NCI-H146 (cell line): ENCODE measurements around the gene SH3BGRL2.
"Not testable (repeated sequence)": the region's sequence is repeated elsewhere in the genome, so short reads cannot be mapped to it uniquely, and the experiment has no call there.

Experiments used
- DNase-seq: peaks from one replicate; lab custom pipeline; 2025; lab: John Stamatoyannopoulos, UW

The SH3BGRL2 gene

GRCh38 chr6:79649016-79649415 is 17.9 kb downstream of the SH3BGRL2 start:
- DNase-seq: no peak

DNA sequence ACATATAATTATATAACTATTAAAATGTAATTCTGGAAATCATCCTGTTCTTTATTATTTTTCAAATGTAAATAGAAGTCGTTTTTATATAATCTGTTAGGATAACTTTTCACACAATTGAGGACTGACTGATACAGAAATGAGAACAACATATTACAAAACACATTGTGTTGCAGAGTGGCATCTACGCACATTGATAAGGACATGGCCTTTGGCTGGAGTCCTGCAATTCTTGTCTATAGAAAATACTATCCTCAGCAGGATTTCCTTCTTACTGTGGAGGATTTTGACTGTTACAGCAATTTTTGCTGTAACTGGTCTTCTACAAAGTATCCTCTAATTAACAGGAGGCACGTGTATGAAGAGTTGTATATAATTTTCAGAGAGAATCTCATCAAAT is 19.8 kb downstream of the SH3BGRL2 start:
- DNase-seq: no peak

DNA sequence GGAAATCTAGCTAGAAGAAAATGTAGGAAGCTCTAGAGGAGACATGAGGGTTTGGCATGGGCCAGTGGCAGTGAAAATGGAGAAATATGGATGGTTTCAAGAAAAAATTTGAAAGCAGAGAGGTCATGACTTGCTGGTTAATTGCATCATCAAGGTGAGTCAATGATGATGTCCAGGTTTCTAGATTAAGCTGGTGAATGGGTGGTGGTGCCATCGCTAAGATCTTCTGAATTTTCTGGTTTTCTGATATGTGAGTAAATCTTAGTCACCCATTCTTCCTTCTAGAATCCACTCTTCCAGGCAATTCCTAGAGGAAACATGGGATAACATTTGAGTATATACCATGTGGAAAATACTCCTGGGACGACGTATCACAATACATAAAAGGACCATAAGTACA is 25.0 kb downstream of the SH3BGRL2 start:
- no peak for DNase-seq

DNA sequence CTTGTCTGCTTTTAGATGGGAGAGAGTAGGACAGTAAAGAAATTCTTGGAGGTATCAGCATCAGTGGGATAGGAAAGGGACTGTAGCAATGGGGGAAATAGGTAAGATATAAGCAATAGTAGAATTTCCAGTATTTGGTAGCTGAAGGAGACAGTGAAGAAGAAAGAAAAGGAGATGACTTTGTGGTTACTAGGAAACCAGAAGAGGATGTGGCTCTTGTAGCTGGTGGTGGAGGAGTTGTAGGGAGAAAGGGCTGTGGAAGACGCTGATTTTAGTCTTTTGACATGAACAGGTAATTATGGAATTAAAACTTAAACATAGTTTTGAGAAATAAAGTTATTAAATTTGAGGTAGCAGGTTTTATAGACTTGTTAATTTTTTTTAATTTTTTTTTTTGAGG is 26.1 kb downstream of the SH3BGRL2 start:
- no peak for DNase-seq

- DNase-seq: not testable (repeated sequence)
Measured at GRCh38 chr6:79663655-79664054, 32.5 kb downstream of the SH3BGRL2 start.

DNA sequence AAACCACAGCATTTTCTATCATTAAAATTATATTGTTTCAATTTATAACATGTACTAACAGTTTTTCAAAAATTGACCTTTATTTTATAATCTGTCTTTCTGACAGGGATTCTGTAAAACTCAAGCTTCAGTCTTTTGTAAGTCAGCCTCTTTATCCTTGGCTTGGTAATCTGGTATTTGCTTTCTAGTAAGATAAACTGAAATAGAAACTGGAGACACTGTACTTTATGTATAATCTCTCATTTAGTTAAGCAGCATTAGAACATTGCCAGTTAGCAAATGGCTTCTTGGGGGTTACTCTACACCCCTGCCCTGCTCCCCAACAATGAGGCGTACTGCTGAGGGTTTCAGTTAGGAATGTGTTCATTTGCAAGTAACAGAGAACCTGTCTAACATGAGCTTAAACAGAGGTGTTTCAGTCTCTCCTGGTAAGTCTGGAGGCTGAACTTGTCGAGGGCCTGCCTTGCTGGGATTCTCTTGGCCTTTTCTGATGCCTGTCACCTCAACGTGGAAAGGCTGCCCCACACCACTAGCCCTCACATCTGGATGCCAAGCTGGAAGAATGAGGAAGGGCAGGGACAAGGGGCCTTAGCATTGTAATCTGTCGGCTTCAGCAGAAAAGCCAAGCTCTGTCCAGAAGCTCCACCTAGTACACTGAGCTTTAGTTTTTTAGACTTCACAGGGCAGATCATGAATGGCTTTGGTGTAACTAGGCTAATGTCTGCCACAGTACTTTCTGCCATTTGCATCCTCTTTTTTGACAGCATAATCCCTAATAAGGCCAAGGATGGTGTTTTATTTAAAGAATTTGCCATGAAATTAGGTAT is 34.8 kb downstream of the SH3BGRL2 start:
- DNase-seq: no peak

DNA sequence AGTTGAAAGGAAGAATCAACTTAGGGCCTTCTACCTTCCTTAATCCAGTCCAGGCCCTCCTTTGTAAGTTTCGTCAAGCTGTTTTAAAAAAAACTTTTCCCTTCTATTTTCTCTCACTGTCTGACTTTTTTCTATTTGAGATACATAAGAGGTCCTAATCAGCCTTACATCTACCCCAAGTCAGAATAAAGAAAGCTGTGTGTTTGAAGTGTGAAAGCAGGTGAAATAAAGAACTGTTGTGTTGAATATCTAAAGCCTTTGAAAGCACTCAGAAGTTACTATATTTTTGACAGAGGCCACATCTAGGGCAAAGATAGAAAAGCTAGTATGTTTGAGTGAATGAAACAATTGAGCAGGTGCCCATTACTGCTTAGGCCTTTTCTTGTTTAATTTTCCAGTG is 35.5 kb downstream of the SH3BGRL2 start:
- no peak for DNase-seq

DNA sequence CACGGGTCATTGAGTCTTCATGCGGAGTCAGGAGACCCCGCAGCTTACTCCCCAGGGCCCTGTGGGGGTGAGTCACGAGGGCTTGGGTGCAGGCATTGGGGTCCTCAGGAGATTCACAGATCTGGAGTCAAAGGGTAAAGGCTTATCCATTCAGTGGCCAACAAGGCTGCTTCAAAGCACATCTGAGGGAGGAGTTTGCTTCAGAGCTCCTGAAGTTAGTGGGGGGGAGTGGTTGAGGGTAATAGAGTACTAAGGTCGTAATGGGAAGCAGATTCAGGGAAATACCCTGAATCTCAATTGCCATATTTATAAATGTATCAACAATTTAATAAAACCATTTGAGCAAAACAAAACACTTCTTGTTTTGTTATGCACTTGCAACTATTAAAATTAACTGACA is 37.3 kb downstream of the SH3BGRL2 start:
- DNase-seq: no peak

GRCh38 chr6:79669766-79670165 is 38.6 kb downstream of the SH3BGRL2 start:
- no peak for DNase-seq

GRCh38 chr6:79670789-79671188 is 39.7 kb downstream of the SH3BGRL2 start:
- DNase-seq: peak; percentile 49

DNA sequence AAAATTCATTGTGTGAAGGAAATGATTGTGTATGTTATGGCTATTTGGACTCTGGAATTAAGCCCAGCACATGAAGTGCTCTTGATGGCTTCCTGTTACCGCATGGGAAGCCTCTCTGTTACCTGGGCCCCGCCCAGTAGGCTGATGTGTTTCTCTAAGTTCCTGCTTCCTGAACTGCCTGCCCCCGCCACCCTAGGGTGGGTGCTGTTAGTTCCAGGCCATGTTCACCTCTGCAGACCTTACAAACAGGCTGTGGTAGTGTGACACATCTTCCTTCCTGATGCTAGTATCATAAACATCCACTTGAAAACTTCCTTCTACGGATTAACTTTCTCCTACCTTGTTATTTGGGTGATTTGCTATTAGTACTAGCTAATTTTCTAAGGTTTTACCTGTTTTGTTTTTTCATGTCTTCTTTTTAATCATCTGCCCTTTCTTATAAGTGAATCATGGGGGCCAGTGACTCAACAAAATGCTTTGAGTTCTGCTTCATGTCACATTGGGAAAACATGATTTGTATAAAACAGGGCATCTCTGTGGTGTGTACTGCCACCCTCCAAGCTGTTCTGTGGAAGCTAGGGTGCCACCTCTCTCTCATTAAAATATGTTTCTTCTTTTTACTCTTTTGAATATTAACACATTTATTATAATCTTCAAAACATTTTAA is 40.6 kb downstream of the SH3BGRL2 start:
- DNase-seq: no peak

GRCh38 chr6:79672631-79673111 is 41.5 kb downstream of the SH3BGRL2 start:
- no peak for DNase-seq

GRCh38 chr6:79673947-79674346 is 42.8 kb downstream of the SH3BGRL2 start:
- no peak for DNase-seq

DNA sequence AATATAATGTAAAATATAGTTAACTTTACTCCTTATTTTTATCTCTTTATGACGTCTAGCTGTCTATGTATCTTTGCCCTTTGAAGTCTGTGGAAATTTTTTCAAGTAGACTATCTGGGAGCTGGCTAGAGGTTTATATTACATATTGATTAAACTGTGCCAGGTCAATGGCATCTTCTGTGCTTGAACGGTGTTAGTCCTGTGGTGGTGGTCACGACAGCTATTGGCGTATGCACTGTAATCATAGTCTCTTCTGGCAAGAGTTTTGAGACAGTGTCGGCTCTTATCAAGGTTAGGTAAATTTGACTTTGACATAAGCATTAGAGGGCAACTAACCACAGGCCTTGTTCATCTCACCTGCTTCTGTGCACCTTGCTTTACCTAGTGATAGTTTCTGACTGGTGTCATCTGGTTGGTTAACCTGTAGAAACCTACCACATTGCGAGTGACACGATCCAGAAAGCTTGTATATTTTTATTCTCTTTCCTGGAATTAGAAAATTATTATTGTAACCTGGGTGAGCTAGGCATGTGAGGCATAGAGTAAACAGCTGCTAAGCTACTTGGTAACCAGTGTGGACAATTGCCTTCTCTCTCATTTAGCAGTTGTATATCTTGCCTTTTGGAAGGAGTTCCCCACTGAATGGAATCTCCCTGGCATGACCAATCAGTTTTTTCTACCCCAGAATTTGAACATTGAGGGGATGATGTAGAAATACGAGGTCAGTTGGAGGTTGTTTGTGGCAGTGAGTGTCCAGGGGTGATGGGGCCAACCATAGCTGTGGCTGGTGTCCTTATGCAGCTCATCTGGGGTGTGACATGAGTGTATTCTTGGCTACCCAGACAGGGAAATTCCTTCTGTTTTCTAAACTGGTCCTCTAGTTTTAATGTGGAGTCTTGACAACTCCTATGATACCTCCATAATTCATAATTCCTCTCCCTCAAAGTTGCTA is 45.9 kb downstream of the SH3BGRL2 start:
- DNase-seq: no peak

DNA sequence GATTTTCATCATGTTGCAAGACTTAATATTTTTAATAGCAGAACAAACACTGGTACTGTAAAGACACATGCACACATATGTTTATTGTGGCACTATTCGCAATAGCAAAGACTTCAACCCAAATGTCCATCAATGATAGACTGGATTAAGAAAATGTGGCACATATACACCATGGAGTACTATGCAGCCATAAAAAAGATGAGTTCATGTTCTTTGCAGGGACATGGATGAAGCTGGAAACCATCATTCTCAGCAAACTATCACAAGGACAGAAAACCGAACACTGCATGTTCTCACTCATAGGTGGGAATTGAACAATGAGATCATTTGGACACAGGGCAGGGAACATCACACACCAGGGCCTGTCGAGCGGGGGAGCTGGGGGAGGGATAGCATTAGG is 51.6 kb downstream of the SH3BGRL2 start:
- not testable (repeated sequence) for DNase-seq

- no peak for DNase-seq
Measured at GRCh38 chr6:79684876-79685275, 53.7 kb downstream of the SH3BGRL2 start.

- DNase-seq: no peak
Measured at GRCh38 chr6:79686707-79687309, 55.7 kb downstream of the SH3BGRL2 start.

GRCh38 chr6:79687759-79688158 is 56.6 kb downstream of the SH3BGRL2 start:
- peak; percentile 79 for DNase-seq

DNA sequence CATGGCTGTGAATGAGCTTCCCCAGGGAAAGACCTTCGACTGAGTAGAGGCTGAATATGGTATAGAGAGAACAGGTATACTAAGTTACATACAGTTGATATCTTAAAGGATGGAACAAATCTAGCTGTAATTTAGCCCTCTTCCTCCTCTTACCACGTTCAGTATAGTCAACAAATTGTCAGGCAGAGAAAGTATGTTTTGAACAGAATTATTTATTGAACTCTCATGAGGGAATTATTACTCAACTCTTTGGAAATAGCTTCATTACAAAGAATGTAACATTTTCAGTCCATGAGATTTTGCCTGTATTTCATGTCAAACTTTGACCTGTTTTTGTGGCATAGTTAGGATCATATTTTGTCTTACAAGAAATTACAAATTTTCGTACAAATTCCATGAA is 63.0 kb downstream of the SH3BGRL2 start:
- DNase-seq: no peak

GRCh38 chr6:79694623-79695343 is 63.7 kb downstream of the SH3BGRL2 start:
- DNase-seq: no peak

GRCh38 chr6:79697430-79697829 is 66.3 kb downstream of the SH3BGRL2 start:
- DNase-seq: no peak
